RWPE1 (cell line): ENCODE data around the gene SETD3.

Experiments used
- CTCF ChIA-PET: fragments of 350-600 bp; sonication (Branson Sonifier 250); formaldehyde crosslinking; extraction: SDS; loops from one replicate; lab custom pipeline; 2021; lab: Yijun Ruan, JAX
- POLR2A ChIA-PET: fragments of 400-600 bp; formaldehyde crosslinking; extraction: SDS; loops from one replicate; lab custom pipeline; 2020; ENCODE audit warnings: antibody characterized with exemption; ENCODE audit not compliant: low non-redundant PET; lab: Yijun Ruan, JAX
- DNase-seq: peaks from one replicate; pipeline ENCODE4 v3.0.0; 2012; ENCODE audit warnings: low spot score
- H3K27ac ChIP-seq: fragments of 450-650 bp; 2 replicates; pipeline ENCODE4 v1.5.1; 2017
- TF ChIP-seq, protein P1 (sequence below): fragments of 450-650 bp; conservative IDR thresholded peaks from 2 replicates; pipeline ENCODE4 v1.5.1; 2017; ENCODE audit warnings: low read depth, mild to moderate bottlenecking

The SETD3 gene

DNA sequence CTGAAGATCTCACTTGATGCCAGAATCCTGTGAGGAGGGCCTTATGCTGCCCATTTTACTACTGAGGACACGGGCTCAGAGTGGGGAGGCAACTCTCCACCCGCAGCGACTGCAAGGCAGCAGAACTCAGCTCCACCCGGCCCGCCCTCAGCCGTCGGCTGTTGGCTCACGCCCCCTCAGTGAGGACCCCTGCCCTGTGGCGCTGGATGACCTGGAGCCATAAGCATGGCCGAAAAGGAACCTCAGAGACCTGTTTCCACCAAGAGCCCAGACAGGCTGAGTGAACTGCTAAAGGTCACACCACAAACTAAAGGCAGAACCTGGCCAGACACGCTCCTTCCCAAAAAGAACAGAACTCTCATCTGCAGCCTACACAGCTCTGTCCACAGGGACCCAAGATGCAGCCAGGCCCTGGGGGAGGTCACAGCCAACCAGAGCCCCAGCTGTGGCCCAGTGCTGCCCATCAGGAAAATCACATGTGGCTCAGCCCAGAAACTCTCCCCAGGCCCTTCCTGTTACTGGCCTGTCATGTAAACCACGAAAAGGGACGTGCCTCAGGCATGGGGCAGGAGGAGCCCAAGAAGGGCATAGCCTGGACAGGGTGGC, 33.4 kb upstream of the SETD3 start:
- H3K27ac ChIP-seq = peak overlapping the region; percentile 45
- CTCF ChIA-PET = interaction anchor here (0.7 to 1.7 kb wide), 2 partner anchors 114 to 202 kb away, joined by 3 to 5 read pairs; no protein-coding TSS in a partner anchor
- TF ChIP-seq, protein P1, sequence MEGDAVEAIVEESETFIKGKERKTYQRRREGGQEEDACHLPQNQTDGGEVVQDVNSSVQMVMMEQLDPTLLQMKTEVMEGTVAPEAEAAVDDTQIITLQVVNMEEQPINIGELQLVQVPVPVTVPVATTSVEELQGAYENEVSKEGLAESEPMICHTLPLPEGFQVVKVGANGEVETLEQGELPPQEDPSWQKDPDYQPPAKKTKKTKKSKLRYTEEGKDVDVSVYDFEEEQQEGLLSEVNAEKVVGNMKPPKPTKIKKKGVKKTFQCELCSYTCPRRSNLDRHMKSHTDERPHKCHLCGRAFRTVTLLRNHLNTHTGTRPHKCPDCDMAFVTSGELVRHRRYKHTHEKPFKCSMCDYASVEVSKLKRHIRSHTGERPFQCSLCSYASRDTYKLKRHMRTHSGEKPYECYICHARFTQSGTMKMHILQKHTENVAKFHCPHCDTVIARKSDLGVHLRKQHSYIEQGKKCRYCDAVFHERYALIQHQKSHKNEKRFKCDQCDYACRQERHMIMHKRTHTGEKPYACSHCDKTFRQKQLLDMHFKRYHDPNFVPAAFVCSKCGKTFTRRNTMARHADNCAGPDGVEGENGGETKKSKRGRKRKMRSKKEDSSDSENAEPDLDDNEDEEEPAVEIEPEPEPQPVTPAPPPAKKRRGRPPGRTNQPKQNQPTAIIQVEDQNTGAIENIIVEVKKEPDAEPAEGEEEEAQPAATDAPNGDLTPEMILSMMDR = no peak
- POLR2A ChIA-PET = interaction anchor here (0.7 kb wide), 1 partner anchor 159 kb away, joined by 3 read pairs; no protein-coding TSS in a partner anchor
- DNase-seq = no peak

DNA sequence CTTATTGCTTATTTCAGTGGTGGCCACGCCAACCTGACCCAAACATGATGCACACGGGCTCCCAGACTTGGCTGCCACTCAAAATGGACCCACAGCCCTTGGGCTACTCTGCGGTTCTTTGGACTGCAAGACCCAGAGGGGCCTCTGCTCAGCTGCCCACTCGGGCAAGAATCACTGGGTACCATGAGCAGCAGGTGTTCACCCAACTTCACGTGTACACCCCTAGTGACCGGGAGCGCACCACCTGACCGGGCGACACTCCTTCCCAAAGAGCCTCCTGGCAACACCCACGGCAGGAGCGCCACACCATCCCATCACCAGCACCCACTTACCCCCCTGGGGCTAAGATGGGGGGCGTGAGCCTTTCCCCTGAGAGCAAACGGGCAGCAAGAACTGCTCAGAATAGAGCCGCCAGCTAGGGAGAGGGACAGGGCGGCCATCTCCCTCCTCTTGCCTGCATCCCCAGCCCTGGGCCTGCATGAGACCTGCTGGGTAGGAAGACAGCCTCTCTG, 32.6 kb upstream of the SETD3 start:
- no peak for DNase-seq
- TF ChIP-seq, protein P1 = no peak
- H3K27ac ChIP-seq = peak overlapping the region; percentile 45
- CTCF ChIA-PET = interaction anchor here (1.7 kb wide), 1 partner anchor 115 kb away, joined by 5 read pairs; no protein-coding TSS in a partner anchor
- POLR2A ChIA-PET = interaction anchor here (0.7 kb wide), 1 partner anchor 158 kb away, joined by 3 read pairs; no protein-coding TSS in a partner anchor

DNA sequence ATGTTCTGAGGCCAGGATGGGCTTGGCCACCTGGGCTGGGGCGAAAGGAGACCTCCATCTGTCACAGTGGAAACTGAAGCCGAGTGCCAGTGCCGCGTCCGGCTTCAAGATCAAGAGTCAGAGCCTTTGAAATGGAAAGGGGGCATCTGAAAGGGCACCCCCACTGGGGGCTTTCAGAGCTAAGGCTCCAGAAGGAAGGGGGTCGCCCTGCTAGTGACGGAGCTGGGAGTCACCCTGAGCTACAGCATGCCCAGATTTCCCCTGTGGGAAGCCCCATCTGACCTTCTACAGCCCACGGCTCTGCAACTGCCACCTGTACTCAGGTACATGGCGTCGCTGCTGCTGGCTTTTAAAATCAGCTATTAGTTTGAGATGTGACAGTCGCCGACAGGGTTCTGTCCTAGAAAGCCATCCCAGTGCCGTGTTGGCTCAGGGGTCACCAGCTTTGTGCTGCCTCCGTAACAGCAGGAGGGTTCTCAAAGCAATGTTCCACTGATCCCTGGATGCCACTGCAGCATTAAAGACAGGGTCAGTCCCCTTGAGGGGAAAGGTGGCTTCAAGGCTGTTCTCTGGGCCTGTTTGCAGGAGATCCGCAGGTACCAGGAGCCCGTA, 32.0 kb upstream of the SETD3 start:
- ChIA-PET POLR2A (interaction anchor here (0.6 kb wide), 1 partner anchor 1143 kb away, joined by 3 read pairs; no protein-coding TSS in a partner anchor), CTCF (interaction anchor here (0.6 to 1.7 kb wide), 2 partner anchors 116 to 138 kb away, joined by 4 to 5 read pairs; no protein-coding TSS in a partner anchor)
- TF ChIP-seq, protein P1 = no peak
- no peak for DNase-seq
- H3K27ac ChIP-seq = peak overlapping the region; percentile 45

DNA sequence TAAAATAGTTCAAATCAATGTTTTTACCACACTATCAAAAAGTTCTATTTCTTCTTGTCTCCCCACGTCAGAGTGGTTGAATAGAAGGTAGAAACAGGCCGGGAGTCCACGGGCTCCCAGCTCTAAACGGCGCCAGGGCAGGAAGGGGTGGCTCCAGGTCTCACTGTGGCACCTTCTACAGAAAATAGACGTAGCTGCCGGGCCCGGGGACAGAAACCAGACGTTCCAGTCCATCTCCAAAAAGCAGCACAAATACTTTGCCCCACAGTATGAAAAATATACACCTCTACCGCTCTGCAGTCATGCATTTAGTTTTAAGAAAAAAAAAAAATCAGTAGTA, 31.4 kb upstream of the SETD3 start:
- CTCF ChIA-PET = no interaction called here
- POLR2A ChIA-PET = interaction anchor here (0.6 kb wide), 1 partner anchor 21 kb away, joined by 4 read pairs; no protein-coding TSS in a partner anchor
- TF ChIP-seq, protein P1 = no peak
- no peak for DNase-seq
- peak overlapping the region; percentile 45 for H3K27ac ChIP-seq

DNA sequence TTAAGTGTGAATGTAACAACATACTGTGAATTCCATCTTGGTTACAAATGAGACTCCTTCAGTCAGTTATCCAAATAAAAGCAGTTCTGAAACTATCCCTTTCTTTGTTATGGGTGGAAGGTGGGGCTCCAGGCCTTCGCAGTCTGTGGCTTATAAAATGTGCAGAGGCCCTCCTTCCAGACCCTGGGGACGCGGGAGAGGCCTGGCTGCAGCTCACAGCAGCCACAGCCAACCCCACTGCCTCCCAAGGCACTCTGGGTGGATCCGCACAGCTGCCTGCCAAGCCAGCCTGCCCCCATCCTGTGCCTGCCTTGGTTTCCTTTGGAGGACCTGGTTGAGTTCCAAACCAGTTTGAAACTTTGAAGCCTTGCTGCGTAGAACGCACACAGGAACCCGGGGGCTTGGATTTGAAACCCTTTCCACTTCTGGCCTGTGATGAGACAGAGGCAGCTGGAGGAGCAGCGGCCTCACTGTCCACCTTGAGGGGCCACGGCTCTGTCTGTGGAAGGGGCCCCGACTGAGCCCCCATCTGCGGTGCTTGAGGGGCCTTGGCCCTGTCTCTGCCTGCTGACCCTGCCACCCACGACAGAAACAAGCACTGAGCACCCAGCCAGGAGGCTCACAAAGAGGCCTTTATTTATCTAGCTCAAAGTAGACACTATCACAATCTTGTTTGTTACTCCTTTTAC, 30.9 kb upstream of the SETD3 start:
- peak overlapping the region; percentile 45 for H3K27ac ChIP-seq
- TF ChIP-seq, protein P1 = no peak
- DNase-seq = no peak
- CTCF ChIA-PET = interaction anchor here (0.7 kb wide), 1 partner anchor 121 kb away, joined by 3 read pairs; no protein-coding TSS in a partner anchor
- POLR2A ChIA-PET = interaction anchor here (0.6 kb wide), 1 partner anchor 21 kb away, joined by 4 read pairs; no protein-coding TSS in a partner anchor
